Heart left ventricle (tissue), 13 donors: ENCODE data around the gene MTM1.

ENCODE experiments used
- POLR2A ChIP-seq, 2 donors: fragments of 450-650 bp; IDR thresholded peaks; one replicate each; pipeline ENCODE4 v1.6.1; 2017; ENCODE audit warnings: antibody characterized with exemption in 2 of 2, mild to moderate bottlenecking in 2 of 2, moderate library complexity in 2 of 2
- TF ChIP-seq, protein P1 (sequence below), 12 donors: fragments of 200-600 bp; sonication (generic) in 4 of 12; IDR thresholded peaks; one replicate each; pipeline versions ENCODE4 v1.5.0 to v1.8.0; 2018 to 2022; ENCODE audit warnings: antibody characterized with exemption in 12 of 12, mild to moderate bottlenecking in 5 of 12
- donor health status: ischemic (EF 13 %, LVEDD 7.1; RV severe dilation, severe dysfunction).
- donor health status: DM: no; HTN: yes; CAD: no.
- donor health status: DM: no; HTN: no; CAD: no.
- donor health status: ischemic (EF 25% LVEDD 6.9; RV normal size, moderate dysfunction).
- donor health status: ischemic (EF 25% LVEDD 5.7; RV mildly dilated, moderate dysfunction).
- donor health status: ischemic (EF 35%, LVEDD 5.7; RV mildly dilated, moderate dysfunction).
- donor health status: nonischemic (EF 11% LVEDD 7.7; RV severe dilation, severe dysfunction).
- donor health status: DM: yes; HTN: yes; CAD: no.
- donor health status: PGD.
- donor health status: ischemic (EF 29% LVEDD 5.4; RV normal size, mild dysfunction).
- donor health status: nonischemic (EF 23%, LVEDD 6.1; RV moderate dilation, normal function).

DNA sequence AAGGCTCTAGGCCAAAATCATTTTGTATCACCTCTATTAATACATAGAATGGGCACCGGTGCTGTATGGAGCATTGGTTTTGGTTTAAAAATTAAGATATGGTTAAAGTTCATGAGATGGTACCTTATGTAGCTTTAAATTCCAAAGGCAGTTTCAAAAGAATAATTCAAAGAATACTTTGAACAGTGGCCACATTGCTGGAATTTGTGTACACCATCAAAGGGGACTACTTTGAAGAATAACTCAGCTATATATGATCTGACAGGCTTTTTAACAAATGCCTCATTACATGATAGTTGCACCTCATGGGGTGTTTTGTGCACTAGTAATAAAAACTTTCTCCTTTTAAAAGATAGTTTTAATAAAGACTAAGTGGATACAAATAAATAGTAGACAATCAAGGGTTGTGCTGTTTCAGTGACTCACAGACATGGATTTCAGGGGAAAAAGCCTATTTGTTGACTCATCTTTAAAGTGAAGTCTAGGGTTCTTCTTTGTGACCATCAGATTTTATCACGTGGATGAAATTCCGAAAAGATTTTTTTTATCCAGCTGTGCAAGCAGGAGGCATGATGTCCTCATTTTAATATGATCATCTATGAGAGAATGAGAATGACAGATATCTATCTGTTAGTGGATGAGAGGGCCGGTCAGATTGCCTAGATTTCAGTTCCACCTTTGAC lies 12.8 kb downstream of the MTM1 start:
- TF ChIP-seq, protein P1, sequence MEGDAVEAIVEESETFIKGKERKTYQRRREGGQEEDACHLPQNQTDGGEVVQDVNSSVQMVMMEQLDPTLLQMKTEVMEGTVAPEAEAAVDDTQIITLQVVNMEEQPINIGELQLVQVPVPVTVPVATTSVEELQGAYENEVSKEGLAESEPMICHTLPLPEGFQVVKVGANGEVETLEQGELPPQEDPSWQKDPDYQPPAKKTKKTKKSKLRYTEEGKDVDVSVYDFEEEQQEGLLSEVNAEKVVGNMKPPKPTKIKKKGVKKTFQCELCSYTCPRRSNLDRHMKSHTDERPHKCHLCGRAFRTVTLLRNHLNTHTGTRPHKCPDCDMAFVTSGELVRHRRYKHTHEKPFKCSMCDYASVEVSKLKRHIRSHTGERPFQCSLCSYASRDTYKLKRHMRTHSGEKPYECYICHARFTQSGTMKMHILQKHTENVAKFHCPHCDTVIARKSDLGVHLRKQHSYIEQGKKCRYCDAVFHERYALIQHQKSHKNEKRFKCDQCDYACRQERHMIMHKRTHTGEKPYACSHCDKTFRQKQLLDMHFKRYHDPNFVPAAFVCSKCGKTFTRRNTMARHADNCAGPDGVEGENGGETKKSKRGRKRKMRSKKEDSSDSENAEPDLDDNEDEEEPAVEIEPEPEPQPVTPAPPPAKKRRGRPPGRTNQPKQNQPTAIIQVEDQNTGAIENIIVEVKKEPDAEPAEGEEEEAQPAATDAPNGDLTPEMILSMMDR (IDR thresholded peaks at IDR 0.05): no peak
- TF ChIP-seq POLR2A (IDR thresholded peaks at IDR 0.05): no peak
